GM21515 (cell line): ENCODE measurements around the gene ATG2B.

Experiments
- ATAC-seq: cut with Tn5 transposase; IDR thresholded peaks from one replicate; pipeline ENCODE4 v1.9.1; 2021; ENCODE audit not compliant: unreplicated experiment

Gene ATG2B

DNA sequence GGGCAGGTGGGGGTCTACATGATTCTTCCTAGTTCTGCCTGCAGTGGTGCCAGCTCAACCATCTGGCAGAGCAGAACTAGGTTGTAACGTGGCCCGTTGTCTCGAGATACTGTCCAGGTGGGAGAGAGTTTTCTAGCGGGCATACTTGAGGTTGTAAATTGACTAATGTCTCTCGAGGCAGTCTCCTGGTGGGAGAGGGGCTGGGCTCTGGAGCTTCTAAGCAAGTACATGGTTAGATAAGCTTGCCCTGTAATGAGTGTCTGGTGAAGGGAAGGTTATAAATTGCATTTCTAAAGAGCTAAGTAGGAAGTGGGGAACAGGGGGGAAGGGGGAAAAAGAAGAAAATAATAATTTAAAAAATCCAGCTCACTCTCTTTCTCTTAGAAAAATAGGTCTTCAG, 89.0 kb downstream of the ATG2B start:
- ATAC-seq: no peak

DNA sequence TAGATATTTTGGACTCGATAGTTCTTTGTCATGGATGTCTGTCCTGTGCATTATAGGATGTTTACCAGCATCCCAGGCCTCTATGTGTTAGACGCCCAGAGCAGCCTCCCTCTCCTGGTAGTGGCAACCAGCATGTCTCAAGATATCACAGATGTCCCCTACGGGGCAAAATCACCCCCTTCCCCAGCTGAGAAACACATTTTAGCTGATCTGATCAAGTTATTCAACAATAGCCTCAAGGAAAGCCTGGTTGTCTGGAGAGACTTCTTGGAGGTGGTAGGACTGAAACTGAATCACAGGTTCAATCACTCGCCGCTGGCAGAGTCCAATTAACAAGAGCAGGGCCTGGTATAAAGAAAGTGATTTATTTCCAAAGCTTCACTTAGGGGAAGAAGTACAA, 89.5 kb downstream of the ATG2B start:
- no peak for ATAC-seq

- ATAC-seq: no peak
Measured at GRCh38 chr14:96272777-96273473, 90.2 kb downstream of the ATG2B start.

GRCh38 chr14:96271421-96271762, 91.7 kb downstream of the ATG2B start:
- ATAC-seq: no peak

DNA sequence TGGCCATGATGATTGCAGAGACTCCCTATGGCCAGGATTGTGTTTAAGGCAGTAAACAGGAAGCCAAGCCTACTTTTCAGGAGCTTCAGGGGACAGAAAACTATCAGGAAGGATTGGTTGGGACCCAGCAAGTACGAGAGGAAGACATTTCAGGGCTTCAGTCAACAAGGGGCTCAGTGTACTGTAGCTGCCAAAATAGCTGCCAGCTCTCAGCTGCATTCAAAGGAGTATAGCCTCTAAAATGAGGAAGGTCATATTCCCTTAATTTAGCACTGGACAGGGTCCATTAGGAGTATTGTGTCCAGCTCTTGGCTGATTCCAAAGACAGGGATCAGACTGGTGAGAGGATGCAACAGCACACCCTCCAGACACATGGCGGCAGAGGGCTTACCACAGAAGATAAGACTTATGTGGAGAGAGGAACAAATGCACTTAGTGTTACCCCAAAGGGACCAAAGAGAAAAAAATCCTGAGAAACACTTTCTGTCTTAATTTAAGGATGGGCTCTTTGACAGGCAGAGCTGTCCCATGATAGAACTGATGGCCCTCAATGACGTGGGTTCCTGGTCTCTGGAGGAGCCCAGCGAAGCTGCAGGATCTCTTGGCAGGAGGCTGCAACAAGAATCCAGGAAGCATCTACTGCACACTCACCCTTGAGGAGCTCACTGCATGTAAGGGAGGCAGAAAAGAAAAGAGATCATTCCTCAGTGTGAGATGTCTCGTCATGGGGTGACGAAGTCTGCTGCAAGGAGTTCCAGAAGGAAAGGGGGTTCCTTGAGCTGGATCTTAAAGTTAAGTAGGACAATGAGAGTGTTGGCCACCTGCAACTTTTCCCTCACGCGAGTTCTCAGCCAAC, 92.3 kb downstream of the ATG2B start:
- ATAC-seq: no peak

- no peak for ATAC-seq
Measured at GRCh38 chr14:96269359-96269710, 93.8 kb downstream of the ATG2B start.

GRCh38 chr14:96268431-96269358, 94.4 kb downstream of the ATG2B start:
- no peak for ATAC-seq

- ATAC-seq: no peak
Measured at GRCh38 chr14:96267916-96268315, 95.2 kb downstream of the ATG2B start.

DNA sequence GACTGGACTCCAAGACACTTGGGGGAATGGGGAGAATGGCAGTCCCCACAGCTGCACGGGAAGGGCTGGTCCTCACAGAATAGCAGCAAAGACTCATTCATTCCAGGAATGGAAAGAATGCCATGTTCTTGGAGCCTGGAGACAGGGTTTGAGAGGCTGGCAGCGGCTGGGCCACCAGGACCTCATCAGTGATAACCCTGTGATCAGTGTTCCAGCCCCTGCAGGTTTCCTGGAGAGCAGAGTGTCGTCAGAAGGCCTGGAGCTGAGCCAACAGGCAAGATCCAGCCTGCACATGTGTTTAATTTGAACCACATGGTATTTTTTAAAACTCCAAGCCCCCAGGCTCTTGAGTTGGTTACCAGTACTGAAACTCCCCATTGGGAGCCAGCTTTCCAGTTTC, 95.8 kb downstream of the ATG2B start:
- no peak for ATAC-seq

DNA sequence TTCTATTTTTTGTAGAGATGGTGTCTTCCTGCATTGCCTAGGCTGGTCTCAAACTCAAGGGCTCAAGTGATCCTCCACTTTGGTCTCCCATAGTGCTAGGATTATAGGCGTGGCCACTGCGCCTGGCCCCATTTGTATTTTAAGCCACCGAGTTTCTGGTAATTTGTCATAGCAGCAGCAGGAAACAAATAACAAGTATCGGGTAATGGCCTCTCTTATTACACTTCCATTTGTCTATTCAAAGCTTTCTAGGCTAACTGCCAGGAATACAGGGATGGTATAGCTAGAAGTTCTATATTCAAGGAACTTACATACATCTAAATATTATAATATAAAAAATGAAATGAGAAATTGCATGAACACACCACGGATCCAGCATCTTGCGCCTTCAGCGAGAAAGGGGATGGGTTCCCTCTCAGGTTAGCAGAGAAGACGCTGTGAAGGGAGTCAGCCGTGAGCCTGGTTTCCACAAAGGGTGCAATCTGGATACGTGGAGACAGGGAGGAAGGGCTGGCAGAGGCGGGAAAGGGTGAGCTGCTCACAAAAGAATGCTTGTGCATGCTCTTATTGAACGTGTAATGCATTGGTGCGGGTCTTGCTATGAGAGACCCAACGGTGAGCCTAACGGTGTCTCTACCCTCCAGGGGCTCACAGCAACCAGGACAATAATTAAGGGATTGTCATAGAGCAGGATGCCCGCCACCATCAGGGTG, 97.6 kb downstream of the ATG2B start:
- no peak for ATAC-seq

- no peak for ATAC-seq
Measured at GRCh38 chr14:96264853-96265252, 98.3 kb downstream of the ATG2B start.

DNA sequence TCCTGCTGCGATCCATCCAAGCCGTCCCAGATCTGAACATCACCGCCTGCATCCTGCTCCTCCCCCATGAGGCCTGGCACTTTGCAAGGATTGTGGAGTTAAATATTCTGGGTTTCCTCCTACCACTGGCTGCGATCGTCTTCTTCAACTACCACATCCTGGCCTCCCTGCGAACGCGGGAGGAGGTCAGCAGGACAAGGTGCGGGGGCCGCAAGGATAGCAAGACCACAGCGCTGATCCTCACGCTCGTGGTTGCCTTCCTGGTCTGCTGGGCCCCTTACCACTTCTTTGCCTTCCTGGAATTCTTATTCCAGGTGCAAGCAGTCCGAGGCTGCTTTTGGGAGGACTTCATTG, 99.0 kb downstream of the ATG2B start:
- no peak for ATAC-seq

GRCh38 chr14:96263347-96264199, 99.6 kb downstream of the ATG2B start:
- ATAC-seq: no peak

- no peak for ATAC-seq
Measured at GRCh38 chr14:96261772-96262655, 101.1 kb downstream of the ATG2B start.

- no peak for ATAC-seq
Measured at GRCh38 chr14:96261053-96261452, 102.1 kb downstream of the ATG2B start.

GRCh38 chr14:96260341-96260821, 102.8 kb downstream of the ATG2B start:
- no peak for ATAC-seq

GRCh38 chr14:96257900-96258299, 105.2 kb downstream of the ATG2B start:
- no peak for ATAC-seq

DNA sequence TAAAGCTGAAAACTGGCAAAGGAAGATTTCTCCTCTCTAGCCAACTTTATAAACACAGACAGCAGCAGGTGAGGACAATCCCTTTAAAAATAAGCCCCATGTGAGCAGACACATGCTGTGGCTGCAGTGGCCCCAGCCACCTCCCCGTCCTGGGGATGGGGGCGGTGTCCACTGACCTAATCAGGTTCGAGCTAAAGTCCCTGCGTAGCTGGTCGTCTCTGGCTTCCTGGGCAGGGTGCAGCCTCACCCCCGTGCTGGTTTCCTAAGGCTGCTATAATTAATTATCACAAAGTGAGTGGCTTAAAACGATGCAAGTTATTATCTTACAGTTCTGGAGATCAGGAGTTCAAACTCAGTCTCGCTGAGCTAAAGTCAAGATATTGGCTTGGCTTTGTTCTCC, 106.1 kb downstream of the ATG2B start:
- ATAC-seq: no peak

DNA sequence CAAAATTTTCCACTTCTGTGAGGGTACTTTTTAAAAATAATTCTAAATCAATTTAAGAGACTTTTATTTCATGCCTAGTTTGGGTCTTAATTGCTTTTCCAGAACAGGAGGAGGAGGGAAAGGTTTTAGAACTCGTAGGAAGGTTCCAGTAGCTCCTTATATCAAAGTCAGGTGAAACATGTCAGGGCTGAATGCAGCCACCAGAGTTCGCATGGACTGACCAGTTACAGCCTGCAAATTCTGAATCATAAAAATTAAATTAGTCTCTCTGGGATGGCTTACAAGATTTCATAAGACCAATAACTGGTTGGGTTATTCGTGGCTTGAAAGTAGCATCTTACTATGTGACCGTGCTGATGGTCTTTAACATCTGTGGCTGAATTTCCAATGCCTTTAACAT, 106.7 kb downstream of the ATG2B start:
- no peak for ATAC-seq
